Neural progenitor cell (in vitro differentiated cells): Measurements from ENCODE around the gene ITSN1. TPM values are rescaled to one million over a fixed set of nuclear protein-coding genes. Genes with fewer than 3 reads are reported as not detected.

Experiments
- DNase-seq: peaks from one replicate; pipeline ENCODE4 v3.0.0-alpha.2; 2016; ENCODE audit warnings: low spot score
- H2AFZ ChIP-seq: fragments of 200-600 bp; sonication (generic); replicated peaks from 2 replicates; pipeline ENCODE4 v1.6.1; 2016; ENCODE audit warnings: antibody characterized with exemption
- H3F3A ChIP-seq: fragments of 200-600 bp; sonication (generic); 2 replicates; pipeline ENCODE4 v1.6.1; 2016; ENCODE audit warnings: antibody characterized with exemption, low read depth
- H3K27ac ChIP-seq: fragments of 200-600 bp; sonication (generic); 2 replicates; pipeline ENCODE4 v1.5.1; 2016; ENCODE audit warnings: mild to moderate bottlenecking
- H3K27me3 ChIP-seq: fragments of 200-600 bp; sonication (generic); 2 replicates; pipeline ENCODE4 v1.6.1; 2016; ENCODE audit warnings: mild to moderate bottlenecking, moderate library complexity
- H3K36me3 ChIP-seq: fragments of 200-600 bp; sonication (generic); 2 replicates; pipeline ENCODE4 v1.5.1; 2016
- H3K4me1 ChIP-seq: fragments of 200-600 bp; sonication (generic); 2 replicates; pipeline ENCODE4 v1.6.1; 2016; ENCODE audit warnings: mixed run types
- H3K4me2 ChIP-seq: fragments of 200-600 bp; sonication (generic); 2 replicates; pipeline ENCODE4 v1.6.1; 2016
- H3K4me3 ChIP-seq: fragments of 200-600 bp; sonication (generic); 2 replicates; pipeline ENCODE4 v1.5.1; 2016
- H3K79me2 ChIP-seq: fragments of 200-600 bp; sonication (generic); 2 replicates; pipeline ENCODE4 v1.6.1; 2016; ENCODE audit warnings: low read depth
- H3K9ac ChIP-seq: fragments of 200-600 bp; sonication (generic); 2 replicates; pipeline ENCODE4 v1.6.1; 2016
- H3K9me3 ChIP-seq: fragments of 200-600 bp; sonication (generic); 2 replicates; pipeline ENCODE4 v1.5.1; 2016; ENCODE audit warnings: low read depth
- H4K20me1 ChIP-seq: fragments of 200-600 bp; sonication (generic); 2 replicates; pipeline ENCODE4 v1.6.1; 2016; ENCODE audit warnings: low read depth
- H3K27ac Mint-ChIP-seq: 3 replicates; pipeline ENCODE4 v1.8.0; 2021; ENCODE audit warnings: mixed read lengths
- H3K27me3 Mint-ChIP-seq: 2 replicates; pipeline ENCODE4 v1.8.0; 2022; ENCODE audit warnings: low read depth, mild to moderate bottlenecking, inconsistent platforms, moderate library complexity, mixed read lengths; ENCODE audit not compliant: insufficient read depth
- H3K36me3 Mint-ChIP-seq: 3 replicates; pipeline ENCODE4 v1.8.0; 2021; ENCODE audit warnings: mixed read lengths
- H3K4me1 Mint-ChIP-seq: 3 replicates; pipeline ENCODE4 v1.8.0; 2021; ENCODE audit warnings: mixed read lengths
- H3K4me3 Mint-ChIP-seq: 3 replicates; pipeline ENCODE4 v1.8.0; 2021; ENCODE audit warnings: mild to moderate bottlenecking, moderate library complexity, mixed read lengths
- H3K9me3 Mint-ChIP-seq: 3 replicates; pipeline ENCODE4 v1.8.0; 2020; ENCODE audit warnings: mixed read lengths
- EZH2 ChIP-seq: fragments of 200-600 bp; sonication (generic); IDR thresholded peaks from 2 replicates; pipeline ENCODE4 v1.6.1; 2017; ENCODE audit warnings: antibody characterized with exemption, mild to moderate bottlenecking, moderate library complexity
- EZH2phosphoT487 ChIP-seq: fragments of 200-600 bp; sonication (generic); IDR thresholded peaks from 2 replicates; pipeline ENCODE4 v1.6.1; 2017; ENCODE audit warnings: antibody characterized with exemption
- total RNA-seq: library from RNA; depleted of rRNA; stranded (reverse); fragments of >200 nt; gene quantifications from 2 replicates; pipeline ENCODE4 v1.2.3, GENCODE V29; 2015; ENCODE audit warnings: low replicate concordance
- TF ChIP-seq, protein P1 (sequence below): fragments of 200-600 bp; sonication (generic); IDR thresholded peaks from 2 replicates; pipeline ENCODE4 v1.5.1; 2017; ENCODE audit warnings: antibody characterized with exemption, mild to moderate bottlenecking

ITSN1 gene
- total RNA-seq, 1 donor from 2014 or later, result 136 TPM

GRCh38 chr21:33801424-33802405 is 159.4 kb downstream of the ITSN1 start:
- Mint-ChIP-seq H3K36me3 (peaks cover 36% of the 10 kb centered on the region), H3K27ac (no peak overlapping the region), H3K4me3 (no peak overlapping the region), H3K4me1 (peaks cover 20% of the 10 kb centered on the region), H3K9me3 (no peaks in the 10 kb centered on the region), H3K27me3 (no peaks in the 10 kb centered on the region)
- Histone ChIP-seq H4K20me1 (peaks cover 27% of the 10 kb centered on the region), H2AFZ (no peak overlapping the region), H3K79me2 (no peaks in the 10 kb centered on the region), H3K9me3 (no peaks in the 10 kb centered on the region), H3K27me3 (no peaks in the 10 kb centered on the region), H3K9ac (no peak overlapping the region), H3K36me3 (peaks cover 9% of the 10 kb centered on the region), H3F3A (peaks cover 52% of the 10 kb centered on the region), H3K4me1 (peaks cover 36% of the 10 kb centered on the region), H3K27ac (peak overlapping the region; percentile 60), H3K4me2 (peak overlapping the region; percentile 40), H3K4me3 (no peak overlapping the region)
- peak; percentile 66 for DNase-seq
- no peak for TF ChIP-seq EZH2
- TF ChIP-seq, protein P1, sequence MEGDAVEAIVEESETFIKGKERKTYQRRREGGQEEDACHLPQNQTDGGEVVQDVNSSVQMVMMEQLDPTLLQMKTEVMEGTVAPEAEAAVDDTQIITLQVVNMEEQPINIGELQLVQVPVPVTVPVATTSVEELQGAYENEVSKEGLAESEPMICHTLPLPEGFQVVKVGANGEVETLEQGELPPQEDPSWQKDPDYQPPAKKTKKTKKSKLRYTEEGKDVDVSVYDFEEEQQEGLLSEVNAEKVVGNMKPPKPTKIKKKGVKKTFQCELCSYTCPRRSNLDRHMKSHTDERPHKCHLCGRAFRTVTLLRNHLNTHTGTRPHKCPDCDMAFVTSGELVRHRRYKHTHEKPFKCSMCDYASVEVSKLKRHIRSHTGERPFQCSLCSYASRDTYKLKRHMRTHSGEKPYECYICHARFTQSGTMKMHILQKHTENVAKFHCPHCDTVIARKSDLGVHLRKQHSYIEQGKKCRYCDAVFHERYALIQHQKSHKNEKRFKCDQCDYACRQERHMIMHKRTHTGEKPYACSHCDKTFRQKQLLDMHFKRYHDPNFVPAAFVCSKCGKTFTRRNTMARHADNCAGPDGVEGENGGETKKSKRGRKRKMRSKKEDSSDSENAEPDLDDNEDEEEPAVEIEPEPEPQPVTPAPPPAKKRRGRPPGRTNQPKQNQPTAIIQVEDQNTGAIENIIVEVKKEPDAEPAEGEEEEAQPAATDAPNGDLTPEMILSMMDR, result no peak
- no peak for TF ChIP-seq EZH2phosphoT487

DNA sequence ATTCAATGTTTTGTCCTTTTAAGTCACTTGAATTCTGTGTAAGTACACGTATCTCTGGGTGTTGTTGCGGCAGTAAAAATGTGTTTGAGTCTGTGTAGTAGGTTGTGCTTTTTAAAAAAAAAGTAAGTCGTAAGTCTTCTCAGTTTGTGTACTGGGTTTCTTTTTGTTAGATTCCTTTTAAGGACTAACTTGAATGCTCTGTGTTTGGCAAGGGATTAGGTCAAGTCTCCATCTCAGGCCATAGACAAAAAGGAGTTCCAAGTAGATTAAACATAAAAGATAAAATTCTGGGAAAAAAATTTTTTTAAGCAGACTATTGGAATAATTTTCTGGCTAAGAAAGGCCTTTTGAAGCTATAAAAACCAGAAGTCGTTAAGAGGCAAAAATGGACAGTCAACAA is 160.2 kb downstream of the ITSN1 start:
- Mint-ChIP-seq H3K4me3 (no peak overlapping the region), H3K4me1 (peaks cover 20% of the 10 kb centered on the region), H3K9me3 (no peaks in the 10 kb centered on the region), H3K36me3 (peaks cover 34% of the 10 kb centered on the region), H3K27ac (no peak overlapping the region), H3K27me3 (no peaks in the 10 kb centered on the region)
- H3K27ac ChIP-seq, result no peak overlapping the region
- no peak overlapping the region for H2AFZ ChIP-seq
- H3K9ac ChIP-seq, result no peak overlapping the region
- H3F3A ChIP-seq, result peaks cover 47% of the 10 kb centered on the region
- H3K79me2 ChIP-seq, result no peaks in the 10 kb centered on the region
- no peaks in the 10 kb centered on the region for H3K9me3 ChIP-seq
- peaks cover 36% of the 10 kb centered on the region for H3K4me1 ChIP-seq
- H3K4me3 ChIP-seq, result no peak overlapping the region
- no peak for TF ChIP-seq EZH2phosphoT487
- TF ChIP-seq EZH2, result no peak
- TF ChIP-seq, protein P1, result no peak
- H3K27me3 ChIP-seq, result no peaks in the 10 kb centered on the region
- H4K20me1 ChIP-seq, result peaks cover 27% of the 10 kb centered on the region
- peaks cover 9% of the 10 kb centered on the region for H3K36me3 ChIP-seq
- no peak for DNase-seq
- H3K4me2 ChIP-seq, result peak overlapping the region; percentile 40

DNA sequence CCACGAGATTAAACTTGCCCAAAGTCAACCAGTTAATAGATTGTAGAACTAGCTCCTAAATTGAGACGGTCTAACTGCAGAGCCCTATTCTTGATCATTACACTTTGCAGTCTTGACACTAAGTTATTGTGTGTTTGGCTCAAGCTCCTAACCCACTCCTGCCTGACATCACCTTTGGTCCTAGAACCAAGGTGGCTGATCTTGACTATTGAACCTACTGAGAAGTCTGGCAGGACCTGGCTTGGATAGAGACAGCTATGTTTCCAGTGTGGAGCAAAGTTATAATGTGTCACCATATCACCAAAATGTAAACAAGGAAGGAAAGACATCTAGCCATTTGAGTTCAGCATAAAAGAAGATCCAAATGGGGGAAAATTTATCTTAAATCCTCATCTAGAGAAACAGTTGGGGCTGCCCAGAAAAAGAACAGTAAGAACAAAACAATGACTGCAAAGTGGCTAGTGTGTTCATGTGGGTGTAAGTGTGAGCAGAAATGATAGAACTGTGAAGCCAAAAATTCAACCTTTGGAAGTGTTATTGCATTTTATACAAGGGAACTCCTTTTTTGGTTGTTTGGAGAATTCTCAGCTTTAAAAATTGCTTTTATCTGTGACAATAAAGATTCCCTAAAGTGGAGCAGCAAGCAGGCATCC is 166.5 kb downstream of the ITSN1 start:
- Histone ChIP-seq H2AFZ (no peak overlapping the region), H3K27ac (no peak overlapping the region), H3K9ac (no peak overlapping the region), H3F3A (no peaks in the 10 kb centered on the region), H3K27me3 (no peaks in the 10 kb centered on the region), H4K20me1 (no peaks in the 10 kb centered on the region), H3K36me3 (no peaks in the 10 kb centered on the region), H3K79me2 (no peaks in the 10 kb centered on the region), H3K4me1 (no peaks in the 10 kb centered on the region), H3K9me3 (no peaks in the 10 kb centered on the region), H3K4me3 (no peak overlapping the region), H3K4me2 (no peak overlapping the region)
- Mint-ChIP-seq H3K4me1 (no peaks in the 10 kb centered on the region), H3K36me3 (peaks cover 28% of the 10 kb centered on the region), H3K9me3 (no peaks in the 10 kb centered on the region), H3K27me3 (peaks cover 2% of the 10 kb centered on the region), H3K27ac (peak overlapping the region; percentile 36), H3K4me3 (no peak overlapping the region)
- DNase-seq, result no peak
- TF ChIP-seq EZH2 (no peak), EZH2phosphoT487 (no peak)
- TF ChIP-seq, protein P1, result no peak
